Activated CD8-positive, alpha-beta memory T cell treated with anti-CD3 and anti-CD28 coated beads for 36 hours (primary cell): Measurements from ENCODE around the gene PUS10. TPM values are rescaled to one million over a fixed set of nuclear protein-coding genes. Genes with fewer than 3 reads are reported as not detected.
"Not testable (repeated sequence)": the region's sequence is repeated elsewhere in the genome, so short reads cannot be mapped to it uniquely, and the experiment has no call there.

Experiments
- CTCF ChIA-PET: fragments of 350-600 bp; sonication (Branson Sonifier 250); formaldehyde crosslinking; loops from one replicate; lab custom pipeline; 2021; ENCODE audit warnings: antibody characterized with exemption; lab: Charles Lee
- POLR2A ChIA-PET: fragments of 350-600 bp; sonication (Branson Sonifier 250); formaldehyde crosslinking; loops from one replicate; lab custom pipeline; 2021; ENCODE audit warnings: antibody characterized with exemption; lab: Charles Lee
- total RNA-seq, 2 experiments: library from RNA; stranded (reverse); gene quantifications; one replicate each; pipeline ENCODE4 v1.2.3, GENCODE V29; 2021

Gene PUS10
- total RNA-seq, 2 experiments from 2014 or later: 8.7 to 8.8 TPM

GRCh38 chr2:60954139-60954538, 63.9 kb downstream of the PUS10 start:
- ChIA-PET POLR2A (no interaction called here), CTCF (no interaction called here)

- ChIA-PET CTCF (interaction anchor here (1.0 kb wide), 1 partner anchor 12 kb away, joined by 3 read pairs; no protein-coding TSS in a partner anchor), POLR2A (no interaction called here)
Observed at GRCh38 chr2:60948926-60949579, 69.0 kb downstream of the PUS10 start.

- ChIA-PET POLR2A (no interaction called here), CTCF (no interaction called here)
Observed at GRCh38 chr2:60948161-60948560, 69.9 kb downstream of the PUS10 start.

GRCh38 chr2:60947056-60947455, 71.0 kb downstream of the PUS10 start:
- POLR2A ChIA-PET: no interaction called here
- CTCF ChIA-PET: interaction anchor here (0.7 kb wide), 1 partner anchor 8 kb away, joined by 3 read pairs; no protein-coding TSS in a partner anchor

GRCh38 chr2:60945341-60945740, 72.7 kb downstream of the PUS10 start:
- ChIA-PET CTCF (no interaction called here), POLR2A (no interaction called here)

GRCh38 chr2:60939622-60940021, 78.4 kb downstream of the PUS10 start:
- ChIA-PET CTCF (no interaction called here), POLR2A (no interaction called here)

- CTCF ChIA-PET: no interaction called here
- POLR2A ChIA-PET: no interaction called here
Observed at GRCh38 chr2:60938301-60938700, 79.8 kb downstream of the PUS10 start.

- ChIA-PET POLR2A (no interaction called here), CTCF (interaction anchor here (0.7 kb wide), 1 partner anchor 12 kb away, joined by 3 read pairs; no protein-coding TSS in a partner anchor)
Observed at GRCh38 chr2:60936757-60937156, 81.3 kb downstream of the PUS10 start.

GRCh38 chr2:60934165-60934722, 83.8 kb downstream of the PUS10 start:
- POLR2A ChIA-PET: no interaction called here

GRCh38 chr2:60932954-60933353, 85.1 kb downstream of the PUS10 start:
- POLR2A ChIA-PET: no interaction called here
- CTCF ChIA-PET: no interaction called here

More at GRCh38 chr2:60934165-60934722, 83.8 kb downstream of the PUS10 start:
- CTCF ChIA-PET: no interaction called here

- POLR2A ChIA-PET, CTCF ChIA-PET: not testable (repeated sequence)
Observed at GRCh38 chr2:60932061-60932460, 86.0 kb downstream of the PUS10 start.

GRCh38 chr2:60926741-60927552, 91.1 kb downstream of the PUS10 start:
- CTCF ChIA-PET: interaction anchor here (1.2 kb wide), 1 partner anchor 220 kb away, joined by 3 read pairs; no protein-coding TSS in a partner anchor

GRCh38 chr2:60925994-60926740, 91.9 kb downstream of the PUS10 start:
- ChIA-PET CTCF (interaction anchor here (1.2 kb wide), 1 partner anchor 219 kb away, joined by 3 read pairs; no protein-coding TSS in a partner anchor), POLR2A (no interaction called here)

More at GRCh38 chr2:60926741-60927552, 91.1 kb downstream of the PUS10 start:
- POLR2A ChIA-PET: no interaction called here

GRCh38 chr2:60907329-60907728, 110.7 kb downstream of the PUS10 start:
- ChIA-PET CTCF (no interaction called here), POLR2A (no interaction called here)

GRCh38 chr2:60906395-60906794, 111.7 kb downstream of the PUS10 start:
- ChIA-PET POLR2A (no interaction called here), CTCF (no interaction called here)

GRCh38 chr2:60905867-60906266, 112.2 kb downstream of the PUS10 start:
- CTCF ChIA-PET, POLR2A ChIA-PET: not testable (repeated sequence)

- POLR2A ChIA-PET, CTCF ChIA-PET: not testable (repeated sequence)
Observed at GRCh38 chr2:60901296-60901695, 116.8 kb downstream of the PUS10 start.

GRCh38 chr2:60899892-60900249, 118.2 kb downstream of the PUS10 start:
- ChIA-PET CTCF (interaction anchor here (0.7 to 1.0 kb wide), 2 partner anchors 16 to 17 kb away, joined by 3 to 4 read pairs; no protein-coding TSS in a partner anchor), POLR2A (interaction anchor here (0.7 to 1.9 kb wide), 2 partner anchors 13 to 19 kb away, joined by 3 to 7 read pairs; partner anchors contain the start of gene REL)
